Panc1 (cell line): ENCODE measurements around the gene CAMKV. TPM values are rescaled to one million over a fixed set of nuclear protein-coding genes. Genes with fewer than 3 reads are reported as not detected.
A peak's percentile ranks its signal among the peaks of the same experiment; 100 is the strongest.

Experiments used
- ATAC-seq: fragments of 200-7000 bp; cut with Tn5 transposase; 2 replicates; pipeline ENCODE4 v1.9.1; 2020; ENCODE audit warnings: mild to moderate bottlenecking, moderate library complexity
- BruUV-seq: library from RNA; stranded (reverse); fragments of 400-500 nt; replicated peaks from 2 replicates; lab custom pipeline; 2021; lab: Mats Ljungman, UMichigan
- CTCF ChIA-PET: fragments of 300-600 bp; sonication (Branson Sonifier 250); formaldehyde crosslinking; loops from one replicate; lab custom pipeline; 2022; ENCODE audit warnings: antibody characterized with exemption; lab: Charles Lee
- POLR2A ChIA-PET: fragments of 300-600 bp; sonication (Branson Sonifier 250); formaldehyde crosslinking; loops from one replicate; lab custom pipeline; 2022; ENCODE audit warnings: antibody characterized with exemption; lab: Charles Lee
- DNase-seq: peaks from one replicate; pipeline ENCODE4 v3.0.0-alpha.2; 2010; ENCODE audit warnings: low read depth, low spot score
- H3K27ac ChIP-seq: 2 replicates; pipeline ENCODE4 v1.5.1; 2011; ENCODE audit warnings: mild to moderate bottlenecking, low read length, inconsistent platforms
- H3K27me3 ChIP-seq: fragments of 200-500 bp; sonication (Bioruptor generic); 2 replicates; pipeline ENCODE4 v1.6.0; 2014; ENCODE audit warnings: low read length, inconsistent platforms; ENCODE audit not compliant: control insufficient read depth, insufficient read depth
- H3K36me3 ChIP-seq: fragments of 200-500 bp; sonication (Bioruptor generic); 2 replicates; pipeline ENCODE4 v1.5.1; 2014; ENCODE audit warnings: inconsistent platforms, mild to moderate bottlenecking, low read length, moderate library complexity; ENCODE audit not compliant: control insufficient read depth, insufficient read depth
- H3K4me1 ChIP-seq: 2 replicates; pipeline ENCODE4 v1.5.1; 2011; ENCODE audit warnings: inconsistent platforms, mild to moderate bottlenecking, low read length, moderate library complexity; ENCODE audit not compliant: control insufficient read depth, insufficient read depth
- H3K4me3 ChIP-seq, 2 experiments: 2 replicates each; pipeline ENCODE4 v1.5.1; 2011 to 2012; ENCODE audit warnings: low read depth in 2 of 2, low read length in 2 of 2, mild to moderate bottlenecking in 2 of 2, inconsistent platforms in 1 of 2, moderate library complexity in 1 of 2
- H3K9me3 ChIP-seq: fragments of 200-500 bp; sonication (Bioruptor generic); 2 replicates; pipeline ENCODE4 v1.5.1; 2014; ENCODE audit warnings: low read depth, mild to moderate bottlenecking, inconsistent platforms, low read length, moderate library complexity; ENCODE audit not compliant: control insufficient read depth, insufficient read depth
- CTCF ChIP-seq: fragments of 450-650 bp; IDR thresholded peaks from 2 replicates; pipeline ENCODE4 v1.5.1; 2017; ENCODE audit warnings: mild to moderate bottlenecking
- POLR2AphosphoS5 ChIP-seq: IDR thresholded peaks from 2 replicates; pipeline ENCODE4 v1.6.1; 2012; ENCODE audit warnings: mild to moderate bottlenecking, low read depth, low read length, moderate library complexity
- REST ChIP-seq, 2 experiments: IDR thresholded peaks; 2 replicates each; pipeline ENCODE4 v1.6.1; 2011 to 2012; ENCODE audit warnings: low read depth in 2 of 2, control low read depth in 1 of 2, low read length in 1 of 2, mild to moderate bottlenecking in 1 of 2, moderate library complexity in 1 of 2; ENCODE audit not compliant: insufficient read depth in 1 of 2
- SIN3A ChIP-seq: IDR thresholded peaks from 2 replicates; pipeline ENCODE4 v1.6.1; 2012; ENCODE audit warnings: low read depth, mild to moderate bottlenecking, low read length, moderate library complexity, borderline replicate concordance; ENCODE audit not compliant: insufficient read depth
- TCF7L2 ChIP-seq: IDR thresholded peaks from 2 replicates; pipeline ENCODE4 v1.6.1; 2011; ENCODE audit warnings: mild to moderate bottlenecking, low read depth, low read length, inconsistent platforms
- in situ Hi-C: cut with HindIII; loops from 2 replicates; pipeline ENCODE4 v1.10.0; 2016; ENCODE audit warnings: low sequenced_read_pairs, low pct_unique_long_range_greater_than_20kb
- intact Hi-C: fragments of 100-400 bp; cut with micrococcal nuclease; formaldehyde crosslinking; loops from one replicate; pipeline ENCODE4 v1.10.0; 2022; ENCODE audit not compliant: unreplicated experiment
- total RNA-seq: library from RNA; stranded (reverse); gene quantifications from one replicate; pipeline ENCODE4 v1.2.1, GENCODE V29; 2021; ENCODE audit not compliant: unreplicated experiment

CAMKV gene
- total RNA-seq, 1 experiment from 2014 or later, result 0.85 TPM

GRCh38 chr3:49841806-49842205 is 27.9 kb downstream of the CAMKV start:
- CTCF ChIA-PET, result interaction anchor here (0.6 to 1.1 kb wide), 3 partner anchors 29 to 118 kb away, joined by 3 read pairs; partner anchors contain the start of genes GMPPB and UBA7
- POLR2A ChIA-PET, result no interaction called here
- in situ Hi-C loops, result no loop called here

GRCh38 chr3:49841126-49841696 is 28.5 kb downstream of the CAMKV start:
- Histone ChIP-seq H3K27me3 (no peaks in the 10 kb centered on the region), H3K4me1 (no peaks in the 10 kb centered on the region), H3K4me3 (no peak overlapping the region), H3K9me3 (no peaks in the 10 kb centered on the region), H3K36me3 (no peaks in the 10 kb centered on the region; the same call in 1 of the 2 replicates), H3K27ac (no peak overlapping the region)
- intact Hi-C loops, result no loop called here
- in situ Hi-C loops, result no loop called here
- peak; percentile 24 for DNase-seq
- no TSS peak for BruUV-seq
- ChIA-PET POLR2A (no interaction called here), CTCF (interaction anchor here (0.6 to 1.1 kb wide), 3 partner anchors 28 to 117 kb away, joined by 3 read pairs; partner anchors contain the start of genes GMPPB and UBA7)
- no peak for TF ChIP-seq REST (IDR thresholded peaks at IDR 0.05; ENCODE audit: insufficient read depth in 1 of 2, low read depth in 2 of 2, low read length in 1 of 2)
- TF ChIP-seq CTCF, result peak; percentile 71; the same call in 1 of the 2 replicates
- peak; percentile 72 for ATAC-seq

More at GRCh38 chr3:49841806-49842205, 27.9 kb downstream of the CAMKV start:
- no TSS peak for BruUV-seq
- TF ChIP-seq CTCF (no peak), POLR2AphosphoS5 (no peak), SIN3A (no peak), TCF7L2 (no peak), REST (IDR thresholded peaks at IDR 0.05; ENCODE audit: insufficient read depth in 1 of 2, low read depth in 2 of 2, low read length in 1 of 2) (no peak)
- ATAC-seq (no peak), DNase-seq (no peak)
- Histone ChIP-seq H3K9me3 (no peaks in the 10 kb centered on the region), H3K4me3 (no peak overlapping the region), H3K27me3 (no peaks in the 10 kb centered on the region), H3K4me1 (no peaks in the 10 kb centered on the region), H3K27ac (no peak overlapping the region), H3K36me3 (no peaks in the 10 kb centered on the region; the same call in 1 of the 2 replicates)
- intact Hi-C loops, result no loop called here
